ENCODE data around the gene NSRP1.

The NSRP1 gene

GRCh38 chr17:30104575-30105339, 11.9 kb upstream of the NSRP1 start:
- no peaks in the 10 kb centered on the region for H3K4me1 ChIP-seq (ENCODE audit: control insufficient read depth, insufficient read depth, low read length)
- peak overlapping the region; percentile 40 for H3K4me3 ChIP-seq (ENCODE audit: low read depth, low read length)
- POLR2A ChIA-PET = interaction anchor here (0.6 to 2.4 kb wide), 9 partner anchors 9 to 251 kb away, joined by 3 to 12 read pairs (median 5); partner anchors contain the start of genes BLMH, NSRP1 and TMIGD1
- no peaks in the 10 kb centered on the region for H3K36me3 ChIP-seq (ENCODE audit: control insufficient read depth in 2 of 2, insufficient read depth in 1 of 2, low read length in 2 of 2)
- H3K27ac ChIP-seq (ENCODE audit: extremely low read depth, low read depth, low read length) = peak overlapping the region; percentile 26; the same call in 1 of the 2 replicates
- CTCF ChIA-PET = interaction anchor here (0.5 to 8.4 kb wide), 95 partner anchors 11 to 1317 kb away, joined by 3 to 170 read pairs (median 4); partner anchors contain the start of genes BLMH, NSRP1 and TMIGD1
- no peaks in the 10 kb centered on the region for H3K9me3 ChIP-seq (ENCODE audit: control insufficient read depth, insufficient read depth, low read depth, low read length)
- TF ChIP-seq ZFP3 (tag by site-specific recombination; IDR thresholded peaks at IDR 0.05; ENCODE audit: low read depth) (no peak), KLF7 (tag by site-specific recombination; IDR thresholded peaks at IDR 0.05; ENCODE audit: borderline replicate concordance) (no peak), ZSCAN4 (tag by site-specific recombination; IDR thresholded peaks at IDR 0.05) (no peak), ZNF654 (tag by site-specific recombination; IDR thresholded peaks at IDR 0.05; ENCODE audit: low read depth) (peak; percentile 98), ZBTB49 (tag by site-specific recombination; IDR thresholded peaks at IDR 0.05; ENCODE audit: low read depth) (no peak), GLIS1 (tag by site-specific recombination; IDR thresholded peaks at IDR 0.05) (no peak; the same call in 1 of the 2 replicates), GLI2 (tag by site-specific recombination; IDR thresholded peaks at IDR 0.05; ENCODE audit: borderline replicate concordance, low read depth) (no peak), KLF10 (tag by site-specific recombination; IDR thresholded peaks at IDR 0.05) (no peak), ZNF776 (tag by site-specific recombination; IDR thresholded peaks at IDR 0.05; ENCODE audit: borderline replicate concordance) (no peak), ZSCAN23 (tag by site-specific recombination; IDR thresholded peaks at IDR 0.05) (no peak), ZNF221 (tag by site-specific recombination; IDR thresholded peaks at IDR 0.05; ENCODE audit: borderline replicate concordance) (no peak), ZNF114 (tag by site-specific recombination; IDR thresholded peaks at IDR 0.05) (no peak), ZNF660 (tag by site-specific recombination; IDR thresholded peaks at IDR 0.05) (peak; percentile 77), ZNF10 (tag by site-specific recombination; IDR thresholded peaks at IDR 0.05) (no peak), ZNF169 (tag by site-specific recombination; IDR thresholded peaks at IDR 0.05) (no peak), ZNF174 (tag by site-specific recombination; IDR thresholded peaks at IDR 0.05) (no peak), ZNF701 (tag by site-specific recombination; IDR thresholded peaks at IDR 0.05) (no peak), ZNF571 (tag by site-specific recombination; IDR thresholded peaks at IDR 0.05) (no peak), ZNF335 (tag by site-specific recombination; conservative IDR thresholded peaks at IDR 0.05) (no peak; the same call in 1 of the 2 replicates), ZNF664 (tag by site-specific recombination; IDR thresholded peaks at IDR 0.05) (no peak; the same call in 1 of the 2 replicates), ZNF544 (tag by site-specific recombination; IDR thresholded peaks at IDR 0.05) (no peak), MEIS1 (CRISPR knock-in tag; IDR thresholded peaks at IDR 0.05; ENCODE audit: borderline replicate concordance) (no peak), ZNF692 (tag by site-specific recombination; IDR thresholded peaks at IDR 0.05) (peak; percentile 22; the same call in 1 of the 2 replicates), IKZF3 (tag by site-specific recombination; IDR thresholded peaks at IDR 0.05) (peak; percentile 80), GFI1B (tag by site-specific recombination; IDR thresholded peaks at IDR 0.05) (no peak), ZNF292 (tag by site-specific recombination; IDR thresholded peaks at IDR 0.05; ENCODE audit: borderline replicate concordance, low read depth) (no peak), ZNF394 (tag by site-specific recombination; IDR thresholded peaks at IDR 0.05; ENCODE audit: borderline replicate concordance) (0 out of 2 replicates have a peak, but pooled peaks have one; percentile 39), REST (tag by site-specific recombination; IDR thresholded peaks at IDR 0.05) (no peak), ZNF23 (tag by site-specific recombination; IDR thresholded peaks at IDR 0.05; ENCODE audit: borderline replicate concordance) (no peak), ZNF658 (tag by site-specific recombination; IDR thresholded peaks at IDR 0.05) (no peak)
